Daoy (cell line): ENCODE data around the gene KLHL25. TPM values are rescaled to one million over a fixed set of nuclear protein-coding genes. Genes with fewer than 3 reads are reported as not detected.

Source experiments
- DNase-seq: peaks from one replicate; pipeline ENCODE4 v3.0.0-alpha.2; 2015; ENCODE audit warnings: low read depth
- total RNA-seq: library from RNA; depleted of rRNA; stranded (reverse); fragments of >200 nt; shearing (Covaris generic); gene quantifications from 2 replicates; pipeline ENCODE4 v1.2.3, GENCODE V29; 2014

KLHL25 gene
- total RNA-seq, 1 experiment from 2014 or later = 4.1 TPM

DNA sequence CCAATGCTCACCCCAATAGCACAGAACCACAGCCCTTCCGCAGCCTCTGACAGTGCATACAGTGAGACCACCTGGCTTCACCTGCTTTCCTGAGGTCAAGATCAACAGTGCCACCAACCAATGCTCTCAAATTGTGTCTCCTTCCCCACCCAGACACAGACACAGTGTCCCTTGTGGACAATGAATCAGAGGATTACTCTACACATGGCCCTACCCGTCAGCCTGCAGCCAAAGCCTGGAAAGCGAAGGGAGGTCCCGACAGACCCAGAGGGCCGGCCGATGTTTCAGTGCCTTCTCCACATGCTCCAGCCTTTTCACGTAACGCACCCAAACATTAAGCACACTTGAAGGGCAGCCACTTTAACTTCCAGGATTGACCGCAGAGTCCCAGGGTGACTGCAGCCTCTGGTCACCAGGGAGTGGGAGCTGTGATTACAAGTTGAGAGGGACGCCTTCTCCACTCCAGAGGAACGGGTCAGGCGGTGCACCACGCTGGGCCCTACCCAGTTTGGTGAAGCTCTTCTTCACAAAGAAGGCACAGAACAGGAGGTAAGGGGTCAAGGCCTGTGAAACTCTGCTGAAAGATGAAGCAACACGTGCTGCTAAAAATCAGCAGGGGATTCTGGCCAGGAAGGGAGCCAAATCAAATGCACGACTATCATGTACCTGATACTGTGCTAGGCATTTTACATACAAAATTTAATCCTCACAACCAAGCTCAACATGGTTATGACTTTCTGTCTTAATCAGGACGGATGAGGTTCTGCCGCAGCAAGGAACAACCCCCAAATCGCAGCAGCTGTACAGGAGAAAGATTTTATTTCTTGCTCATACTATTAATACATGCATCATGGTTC is 17.2 kb downstream of the KLHL25 start:
- DNase-seq = no peak

DNA sequence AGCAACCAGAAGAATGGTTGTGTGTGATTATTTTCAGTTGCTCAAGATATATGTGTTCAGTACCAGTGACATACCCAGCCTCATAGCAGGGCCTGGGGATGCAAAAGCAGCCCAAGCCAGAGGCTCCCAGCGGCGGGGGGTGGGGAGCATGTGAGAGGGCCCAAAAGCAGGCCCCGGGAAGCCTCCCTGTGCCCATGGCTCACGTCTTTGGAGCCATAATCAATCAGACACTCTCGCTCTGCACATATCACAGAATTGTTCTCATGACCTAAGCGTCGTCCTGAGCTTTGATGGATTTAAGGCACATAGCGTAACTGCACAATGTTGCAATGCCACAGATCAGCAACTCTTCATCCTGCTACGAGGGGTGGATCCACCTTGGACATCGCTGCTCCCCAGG is 20.8 kb downstream of the KLHL25 start:
- no peak for DNase-seq

- no peak for DNase-seq
Measured at GRCh38 chr15:85773249-85773648, 21.5 kb downstream of the KLHL25 start.

GRCh38 chr15:85772668-85773067 is 22.1 kb downstream of the KLHL25 start:
- DNase-seq = no peak

DNA sequence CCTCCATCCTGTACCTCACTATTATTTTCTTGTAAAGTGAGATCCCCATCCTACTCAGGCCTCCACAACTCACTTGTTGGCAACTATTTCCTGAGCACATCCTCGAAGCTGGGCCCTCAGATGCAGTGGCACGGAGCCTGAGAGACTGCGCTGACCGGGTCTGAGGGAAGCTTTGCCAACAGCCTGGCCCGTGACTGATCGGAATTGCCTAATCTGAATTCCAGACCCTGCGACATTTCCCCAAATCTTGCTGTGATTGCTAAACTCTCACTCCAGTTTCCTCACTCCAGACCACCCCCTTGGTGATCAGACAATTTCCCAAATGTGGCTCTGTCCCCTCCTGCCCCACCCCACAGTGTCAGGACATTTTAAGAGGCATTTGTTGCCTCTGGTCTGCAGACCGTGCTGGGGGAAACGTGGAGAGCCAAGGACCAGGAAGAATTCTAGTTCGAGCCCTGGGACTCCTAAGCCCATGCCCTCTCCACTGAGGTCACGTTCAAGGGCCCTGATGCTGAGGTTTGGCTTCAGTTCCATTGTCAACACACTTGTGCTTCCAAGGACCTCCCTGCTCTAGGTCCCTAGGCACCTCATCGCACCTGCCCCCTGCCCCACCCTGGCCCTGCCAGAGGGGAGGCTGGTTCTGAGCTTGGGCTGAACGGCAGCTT is 22.8 kb downstream of the KLHL25 start:
- DNase-seq = no peak

GRCh38 chr15:85771271-85771670 is 23.5 kb downstream of the KLHL25 start:
- DNase-seq = no peak

- DNase-seq = no peak
Measured at GRCh38 chr15:85770096-85771041, 24.4 kb downstream of the KLHL25 start.

DNA sequence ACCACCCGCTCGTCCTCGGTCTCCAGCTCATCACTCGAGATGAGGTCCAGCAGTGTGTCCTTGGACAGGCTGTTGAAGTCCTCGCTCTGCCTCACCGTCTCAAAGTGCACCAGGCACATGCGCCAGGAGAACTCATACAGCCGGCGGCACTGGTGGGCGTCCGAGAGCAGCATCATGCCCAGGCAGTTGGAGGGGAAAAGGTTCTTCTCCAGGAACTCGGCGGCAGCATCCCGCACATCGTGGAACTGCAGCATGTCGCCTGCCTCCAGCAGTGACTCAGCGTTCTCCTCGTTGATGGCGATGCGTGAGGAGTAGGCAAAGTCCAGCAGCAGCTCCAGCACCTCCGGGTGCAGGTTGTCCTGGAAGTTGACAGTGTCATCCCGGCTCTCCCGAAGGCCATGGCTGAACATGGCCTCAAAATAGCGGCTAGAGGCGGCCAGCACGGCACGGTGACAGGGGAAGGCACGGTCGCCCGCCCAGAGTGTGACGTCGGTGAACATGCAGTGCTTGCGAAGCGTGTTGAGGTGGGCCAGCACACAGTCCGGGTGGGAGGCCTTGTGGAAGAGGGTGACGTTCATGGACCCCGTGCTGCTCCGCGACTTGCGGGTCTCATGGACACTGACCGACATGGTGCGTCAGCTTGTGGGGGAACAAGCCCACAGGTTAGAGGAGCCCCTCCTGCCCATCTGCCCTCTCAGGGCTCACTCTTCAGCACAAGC is 25.4 kb downstream of the KLHL25 start:
- no peak for DNase-seq

- DNase-seq = no peak
Measured at GRCh38 chr15:85768595-85769168, 26.0 kb downstream of the KLHL25 start.

DNA sequence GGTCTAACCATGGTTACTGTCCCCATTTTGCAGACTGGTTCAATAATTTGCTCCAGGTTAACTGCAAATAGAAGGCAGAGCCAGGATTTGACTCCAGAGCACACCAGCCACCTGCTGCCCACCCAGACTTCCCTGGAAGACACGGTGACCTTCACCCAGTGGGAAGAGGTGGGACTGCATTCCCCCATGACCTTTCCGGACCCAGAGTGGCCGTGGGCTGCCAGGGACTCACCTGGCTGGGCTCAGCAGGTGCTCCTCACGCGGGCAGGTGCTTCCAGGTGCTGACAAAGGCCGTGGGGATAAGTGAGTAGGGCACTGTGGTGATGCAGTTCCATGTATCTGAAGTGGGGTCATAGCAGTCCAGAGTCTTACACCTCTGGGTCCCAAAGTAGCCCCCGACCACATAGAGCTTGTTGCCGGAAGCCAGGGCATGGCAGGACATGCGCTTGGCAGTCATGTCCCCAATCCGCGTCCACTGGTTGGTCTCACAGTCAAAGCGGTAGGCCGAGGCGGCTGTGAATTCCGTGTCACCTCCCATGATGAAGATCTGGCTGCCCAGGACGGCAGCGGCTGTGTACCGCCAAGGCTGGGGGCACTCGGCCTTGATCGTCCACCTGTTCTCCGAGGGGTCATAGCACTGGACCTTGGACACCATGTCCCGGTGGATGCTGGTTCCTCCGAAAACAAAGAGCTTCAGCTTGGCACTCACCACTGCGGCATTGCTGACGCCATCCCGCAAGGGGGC is 26.8 kb downstream of the KLHL25 start:
- no peak for DNase-seq

DNA sequence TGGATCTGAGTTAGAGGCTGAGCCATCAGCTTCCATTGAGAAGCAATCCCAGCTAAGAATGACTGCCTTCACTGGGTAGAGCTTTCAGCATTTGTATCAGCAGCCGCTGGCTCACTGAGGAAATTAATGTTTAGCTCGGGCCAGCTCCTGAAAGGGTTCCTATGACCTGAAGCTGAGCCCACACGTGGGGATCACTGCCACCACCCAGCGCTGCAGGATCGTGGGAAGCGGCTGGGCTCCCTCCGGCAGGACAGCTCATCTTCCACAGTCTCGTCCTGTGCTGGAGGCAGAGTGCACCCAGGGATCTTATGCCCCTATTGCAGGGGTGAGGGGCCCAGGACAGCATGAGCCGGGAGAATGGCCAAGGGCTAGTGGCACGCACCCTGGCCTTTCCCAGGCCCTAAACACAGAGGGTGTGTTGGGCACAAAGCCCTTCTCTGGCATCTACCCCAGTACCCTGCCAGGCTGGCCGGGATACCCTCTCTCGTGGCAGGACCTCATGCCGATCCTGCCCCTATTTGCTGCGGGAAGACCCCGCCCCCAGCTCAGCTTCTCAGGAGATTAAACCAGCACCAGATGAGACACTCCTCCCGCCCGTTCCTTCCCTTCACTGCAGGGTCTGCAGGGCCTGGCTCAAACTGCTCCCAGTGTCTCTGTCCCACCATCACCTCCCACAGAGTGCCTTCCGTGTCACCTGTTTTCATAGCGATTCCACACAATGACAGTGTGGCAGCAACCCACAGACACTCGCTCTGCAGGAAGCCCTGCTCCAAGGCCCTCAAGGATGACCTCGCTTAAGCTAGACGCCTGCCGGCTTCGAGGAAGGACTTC is 28.5 kb downstream of the KLHL25 start:
- DNase-seq = no peak

- DNase-seq = no peak
Measured at GRCh38 chr15:85764649-85765277, 30.0 kb downstream of the KLHL25 start.

GRCh38 chr15:85763673-85764633 is 30.8 kb downstream of the KLHL25 start:
- no peak for DNase-seq

DNA sequence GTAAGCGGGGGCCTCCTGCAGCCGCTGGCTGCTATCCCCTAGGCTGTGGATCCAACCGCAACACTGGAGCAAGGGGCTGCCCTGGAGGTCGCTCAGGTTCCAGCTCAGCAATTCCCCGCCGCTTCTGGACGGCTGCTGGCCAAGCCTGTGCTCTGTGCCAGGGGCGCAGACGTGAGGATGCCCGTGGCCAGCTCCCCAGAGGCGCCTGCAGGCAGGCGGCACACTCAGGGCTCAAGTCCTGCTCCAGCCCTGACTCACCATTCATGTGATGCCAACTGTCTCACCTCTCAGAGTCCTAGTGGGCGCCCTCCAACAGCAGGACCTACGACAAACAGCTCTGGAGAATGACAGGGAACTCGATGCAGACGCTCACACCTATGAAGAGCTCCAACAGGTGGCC is 31.6 kb downstream of the KLHL25 start:
- DNase-seq = no peak

GRCh38 chr15:85762756-85763127 is 32.0 kb downstream of the KLHL25 start:
- DNase-seq = no peak

DNA sequence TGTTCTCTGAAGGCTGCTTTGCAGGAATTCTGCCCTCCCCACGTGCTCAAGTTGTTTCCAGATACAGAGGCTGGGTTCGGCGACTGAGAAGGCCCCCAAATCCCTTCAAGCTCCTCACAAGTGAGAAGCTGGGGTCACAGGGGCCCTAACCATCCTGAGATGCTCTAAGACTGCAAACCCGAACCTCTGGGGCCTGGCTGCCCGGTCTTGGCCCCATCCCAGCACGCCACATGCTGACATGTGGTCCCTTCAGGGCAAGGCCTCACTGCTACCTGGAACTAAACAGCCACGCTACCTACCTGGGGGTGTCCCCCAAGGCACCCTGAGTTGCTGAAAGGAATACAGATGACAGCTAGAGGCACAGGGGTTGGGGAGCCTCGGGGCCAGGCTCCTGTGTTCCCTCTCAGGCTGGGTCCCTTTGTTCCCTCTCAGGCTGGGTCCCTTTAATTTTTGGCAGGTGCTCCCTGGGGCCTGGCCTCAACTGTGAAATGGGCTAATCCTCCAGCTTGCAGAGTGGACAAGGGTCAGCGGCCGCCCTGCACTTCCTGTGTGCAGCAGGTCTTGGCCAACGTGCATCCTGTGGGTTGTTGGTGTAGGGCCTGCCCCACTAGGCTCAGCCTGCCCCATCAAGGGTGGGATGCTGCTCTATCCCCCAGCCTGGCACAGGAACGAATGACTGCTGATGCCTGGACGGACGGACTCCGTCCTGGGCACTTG is 32.5 kb downstream of the KLHL25 start:
- DNase-seq = no peak

GRCh38 chr15:85761635-85762034 is 33.1 kb downstream of the KLHL25 start:
- no peak for DNase-seq
